Ascending aorta (tissue), 2 donors: ENCODE results near the gene MET. TPM values are rescaled to one million over a fixed set of nuclear protein-coding genes. Genes with fewer than 3 reads are reported as not detected.
"Not testable (repeated sequence)": the region's sequence is repeated elsewhere in the genome, so short reads cannot be mapped to it uniquely, and the experiment has no call there.

Experiments used
- DNase-seq, 2 donors: peaks; one replicate each; pipeline ENCODE4 v3.0.0-alpha.2; 2019; ENCODE audit warnings: low spot score in 2 of 2
- H3K27ac ChIP-seq, 2 donors: fragments of 200-600 bp; sonication (generic); one replicate each; pipeline ENCODE4 v1.5.1; 2016 to 2017; ENCODE audit warnings: mild to moderate bottlenecking in 1 of 2
- H3K27me3 ChIP-seq: fragments of 200-600 bp; sonication (generic); one replicate; pipeline ENCODE4 v1.5.1; 2017
- H3K36me3 ChIP-seq, 2 donors: fragments of 200-600 bp; sonication (generic); one replicate each; pipeline ENCODE4 v1.5.1; 2016
- H3K4me1 ChIP-seq, 2 donors: fragments of 200-600 bp; sonication (generic); one replicate each; pipeline ENCODE4 v1.5.1; 2016 to 2017; ENCODE audit warnings: mild to moderate bottlenecking in 1 of 2
- H3K4me3 ChIP-seq, 2 donors: fragments of 200-600 bp; sonication (generic); one replicate each; pipeline ENCODE4 v1.5.1; 2016 to 2017; ENCODE audit warnings: mild to moderate bottlenecking in 1 of 2
- H3K9me3 ChIP-seq, 2 donors: fragments of 200-600 bp; sonication (generic); one replicate each; pipeline ENCODE4 v1.5.1; 2016
- intact Hi-C: fragments of 100-400 bp; cut with DNase I; formaldehyde crosslinking; loops from one replicate; pipeline ENCODE4 v1.15.1; 2023
- total RNA-seq: library from RNA; depleted of rRNA; stranded (reverse); fragments of >200 nt; gene quantifications from one replicate; pipeline ENCODE4 v1.1.0, GENCODE V29; 2016
- TF ChIP-seq, protein P1 (sequence below), 3 experiments: fragments of 200-600 bp in 2 of 3; fragments of 450-650 bp in 1 of 3; sonication (generic) in 2 of 3; IDR thresholded peaks; one replicate each; pipeline ENCODE4 v1.5.1; 2016 to 2019; ENCODE audit warnings: antibody characterized with exemption in 3 of 3, mild to moderate bottlenecking in 1 of 3, moderate library complexity in 1 of 3

MET gene
- total RNA-seq, 1 donor from 2014 or later, result 29.5 TPM

DNA sequence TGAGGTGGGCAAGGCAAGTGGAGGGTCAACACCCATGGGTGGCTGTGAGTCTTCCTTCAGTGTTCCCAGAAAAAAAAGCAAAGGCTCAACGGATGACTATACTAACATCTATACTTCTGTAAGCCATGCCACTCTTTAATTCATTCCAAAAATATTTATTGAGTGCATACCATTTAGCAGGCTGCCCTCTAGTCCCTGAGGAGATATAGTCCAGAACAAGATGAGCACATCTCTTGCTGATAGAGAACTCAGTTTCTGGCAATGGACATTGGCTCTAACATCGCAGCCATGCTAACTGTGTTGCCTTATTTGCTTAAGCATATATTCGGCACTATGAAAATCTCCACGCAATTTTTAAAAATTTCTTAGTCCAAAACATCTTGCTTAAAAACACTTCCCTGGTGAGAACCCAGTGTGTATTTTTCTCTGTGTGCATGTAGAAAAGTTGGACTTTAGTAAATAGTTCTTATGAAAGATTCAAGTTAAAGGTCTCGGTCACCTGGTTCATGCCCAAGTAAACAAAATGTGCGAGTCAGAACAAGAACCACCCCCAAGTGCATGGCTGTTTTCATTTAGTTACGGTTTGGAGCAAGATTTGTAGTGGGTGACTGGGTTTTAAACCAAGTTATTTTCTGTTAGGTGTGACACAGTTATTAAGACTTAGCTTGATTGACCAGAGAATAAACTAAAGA lies 69.8 kb downstream of the MET start:
- intact Hi-C loops, result no loop called here
- no peaks in the 10 kb centered on the region for H3K27me3 ChIP-seq
- no peaks in the 10 kb centered on the region for H3K9me3 ChIP-seq
- DNase-seq, result no peak
- no peak overlapping the region for H3K4me3 ChIP-seq
- no peaks in the 10 kb centered on the region for H3K36me3 ChIP-seq
- H3K27ac ChIP-seq, result no peak overlapping the region
- TF ChIP-seq, protein P1, sequence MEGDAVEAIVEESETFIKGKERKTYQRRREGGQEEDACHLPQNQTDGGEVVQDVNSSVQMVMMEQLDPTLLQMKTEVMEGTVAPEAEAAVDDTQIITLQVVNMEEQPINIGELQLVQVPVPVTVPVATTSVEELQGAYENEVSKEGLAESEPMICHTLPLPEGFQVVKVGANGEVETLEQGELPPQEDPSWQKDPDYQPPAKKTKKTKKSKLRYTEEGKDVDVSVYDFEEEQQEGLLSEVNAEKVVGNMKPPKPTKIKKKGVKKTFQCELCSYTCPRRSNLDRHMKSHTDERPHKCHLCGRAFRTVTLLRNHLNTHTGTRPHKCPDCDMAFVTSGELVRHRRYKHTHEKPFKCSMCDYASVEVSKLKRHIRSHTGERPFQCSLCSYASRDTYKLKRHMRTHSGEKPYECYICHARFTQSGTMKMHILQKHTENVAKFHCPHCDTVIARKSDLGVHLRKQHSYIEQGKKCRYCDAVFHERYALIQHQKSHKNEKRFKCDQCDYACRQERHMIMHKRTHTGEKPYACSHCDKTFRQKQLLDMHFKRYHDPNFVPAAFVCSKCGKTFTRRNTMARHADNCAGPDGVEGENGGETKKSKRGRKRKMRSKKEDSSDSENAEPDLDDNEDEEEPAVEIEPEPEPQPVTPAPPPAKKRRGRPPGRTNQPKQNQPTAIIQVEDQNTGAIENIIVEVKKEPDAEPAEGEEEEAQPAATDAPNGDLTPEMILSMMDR (IDR thresholded peaks at IDR 0.05), result no peak
- H3K4me1 ChIP-seq, result no peaks in the 10 kb centered on the region

DNA sequence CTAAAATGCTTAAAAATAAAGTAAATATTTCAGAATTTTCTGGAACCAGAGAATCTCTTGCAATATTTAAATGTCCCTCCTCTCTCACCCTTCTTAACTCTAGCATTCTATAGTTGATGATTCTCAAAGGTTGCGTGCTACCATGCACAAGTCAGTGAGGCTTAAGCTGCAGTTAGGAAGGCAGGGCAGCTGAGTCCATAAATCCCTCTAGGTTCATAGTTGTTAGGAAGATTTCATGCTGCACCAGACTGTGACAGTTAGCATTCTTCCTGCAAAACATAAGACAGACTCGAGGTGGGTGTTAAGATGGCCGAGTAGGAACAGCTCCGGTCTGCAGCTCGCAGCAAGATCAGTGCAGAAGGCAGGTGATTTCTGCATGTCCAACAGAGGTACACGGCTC lies 70.6 kb downstream of the MET start:
- Histone ChIP-seq H3K27me3 (no peaks in the 10 kb centered on the region), H3K4me1 (no peaks in the 10 kb centered on the region), H3K27ac (no peak overlapping the region), H3K9me3 (peaks cover 0 to 2% of the 10 kb centered on the region in 2 donors), H3K36me3 (no peaks in the 10 kb centered on the region), H3K4me3 (no peak overlapping the region)
- DNase-seq, result no peak
- intact Hi-C loops, result no loop called here
- TF ChIP-seq, protein P1 (IDR thresholded peaks at IDR 0.05), result no peak

DNA sequence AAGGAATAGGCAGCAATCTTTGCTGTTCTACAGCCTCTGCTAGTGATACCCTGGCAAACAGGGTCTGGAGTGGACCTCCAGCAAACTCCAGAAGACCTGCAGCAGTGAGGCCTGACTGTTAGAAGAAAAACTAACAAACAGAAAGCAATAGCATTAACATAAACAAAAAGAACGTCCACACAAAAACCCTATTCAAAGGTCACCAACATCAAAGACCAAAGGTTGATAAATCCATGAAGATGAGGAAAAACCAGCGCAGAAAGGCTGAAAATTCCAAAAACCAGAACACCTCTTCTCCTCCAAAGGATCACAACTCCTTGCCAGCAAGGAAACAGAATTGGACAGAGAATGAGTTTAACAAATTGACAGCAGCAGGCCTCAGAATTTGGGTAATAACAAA lies 71.8 kb downstream of the MET start:
- H3K36me3 ChIP-seq, H3K27ac ChIP-seq, H3K27me3 ChIP-seq, H3K4me3 ChIP-seq, DNase-seq, H3K9me3 ChIP-seq, H3K4me1 ChIP-seq, intact Hi-C loops: not testable (repeated sequence)

DNA sequence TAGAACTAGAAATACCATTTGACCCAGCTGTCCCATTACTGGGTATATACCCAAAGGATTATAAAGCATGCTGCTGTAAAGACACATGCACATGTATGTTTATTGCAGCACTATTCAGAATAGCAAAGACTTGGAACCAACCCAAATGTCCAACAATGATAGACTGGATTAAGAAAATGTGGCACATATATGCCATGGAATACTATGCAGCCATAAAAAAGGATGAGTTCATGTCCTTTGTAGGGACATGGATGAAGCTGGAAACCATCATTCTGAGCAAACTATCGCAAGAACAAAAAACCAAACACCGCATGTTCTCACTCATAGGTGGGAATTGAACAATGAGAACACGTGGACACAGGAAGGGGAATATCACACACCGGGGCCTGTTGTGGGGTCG lies 74.4 kb downstream of the MET start:
- DNase-seq, H3K27ac ChIP-seq, H3K36me3 ChIP-seq, H3K9me3 ChIP-seq, H3K4me3 ChIP-seq, H3K27me3 ChIP-seq, intact Hi-C loops, H3K4me1 ChIP-seq: not testable (repeated sequence)

DNA sequence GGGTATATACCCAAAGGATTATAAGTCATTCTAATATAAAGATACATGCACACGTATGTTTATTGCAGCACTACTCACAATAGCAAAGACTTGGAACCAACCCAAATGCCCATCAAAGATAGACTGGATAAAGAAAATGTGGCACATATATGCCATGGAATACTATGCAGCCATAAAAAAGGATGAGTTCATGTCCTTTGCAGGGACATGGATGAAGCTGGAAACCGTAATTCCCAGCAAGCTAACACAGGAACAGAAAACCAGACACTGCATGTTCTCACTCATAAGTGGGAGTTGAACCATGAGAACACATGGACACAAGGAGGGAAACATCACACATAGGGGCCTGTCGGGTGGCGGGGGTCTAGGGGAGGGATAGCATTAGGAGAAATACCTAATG lies 79.1 kb downstream of the MET start:
- H3K27me3 ChIP-seq, H3K4me3 ChIP-seq, intact Hi-C loops, H3K9me3 ChIP-seq, DNase-seq, H3K4me1 ChIP-seq, H3K36me3 ChIP-seq, H3K27ac ChIP-seq: not testable (repeated sequence)

DNA sequence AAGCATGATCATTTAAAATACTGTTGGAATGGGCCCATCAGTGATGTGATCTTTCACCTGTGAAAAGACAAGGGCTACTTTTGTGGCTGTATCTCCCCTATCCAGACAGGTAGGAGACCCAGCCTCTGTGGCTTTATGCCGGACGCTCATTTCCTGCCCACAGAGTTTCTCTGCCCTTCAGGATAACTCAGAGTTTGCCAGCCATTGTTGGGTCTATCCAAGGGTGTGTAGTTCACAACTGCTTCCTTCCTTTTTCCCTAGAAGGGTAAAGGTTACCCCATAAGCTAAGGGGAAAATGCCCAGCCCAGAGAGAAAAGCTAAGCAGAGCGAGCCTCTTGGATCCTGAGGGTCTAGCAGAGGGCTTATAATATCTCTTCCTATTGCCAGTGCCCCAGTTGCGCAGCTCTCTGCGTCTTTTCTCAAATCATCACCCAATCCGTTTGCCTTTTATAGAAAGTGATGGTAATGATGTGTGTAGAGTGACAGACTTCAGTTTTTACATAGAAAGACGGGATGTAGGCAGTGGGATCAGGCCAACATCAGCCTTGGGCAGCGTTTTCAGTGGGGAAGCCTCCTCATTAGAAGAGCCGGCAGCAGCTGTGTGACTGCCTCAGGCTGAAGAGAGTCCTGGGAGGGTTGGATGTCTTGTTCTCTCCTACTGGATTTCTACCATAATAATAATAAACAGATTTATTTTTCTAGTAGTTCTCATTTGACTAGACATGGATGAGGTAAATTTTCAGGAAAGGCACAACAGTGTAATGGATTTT lies 80.5 kb downstream of the MET start:
- H3K27me3 ChIP-seq, result no peaks in the 10 kb centered on the region
- H3K4me3 ChIP-seq, result no peak overlapping the region
- intact Hi-C loops, result no loop called here
- TF ChIP-seq, protein P1 (IDR thresholded peaks at IDR 0.05), result no peak
- H3K9me3 ChIP-seq, result peaks cover 0 to 8% of the 10 kb centered on the region in 2 donors
- H3K4me1 ChIP-seq, result no peaks in the 10 kb centered on the region
- no peak for DNase-seq
- no peak overlapping the region for H3K27ac ChIP-seq
- no peaks in the 10 kb centered on the region for H3K36me3 ChIP-seq

DNA sequence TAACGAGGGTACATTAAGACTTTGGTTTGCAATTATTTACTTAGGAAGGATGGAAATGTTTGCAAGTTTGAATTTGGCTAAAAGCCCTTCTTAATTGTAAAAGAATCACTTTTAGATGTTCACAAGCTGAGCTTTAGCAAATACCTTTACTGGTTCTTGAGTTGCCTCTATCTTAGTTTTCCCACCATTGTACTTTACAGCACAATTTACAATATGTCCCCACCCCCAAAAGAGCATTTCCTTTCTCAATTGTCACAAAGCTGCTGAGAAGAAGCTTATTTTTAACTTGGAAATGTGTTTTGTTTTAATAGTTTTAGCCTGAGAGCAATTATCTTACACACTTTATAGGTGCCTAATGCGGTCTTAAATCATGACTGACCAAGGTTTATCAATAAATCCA lies 81.1 kb downstream of the MET start:
- Histone ChIP-seq H3K4me1 (no peaks in the 10 kb centered on the region), H3K27me3 (no peaks in the 10 kb centered on the region), H3K4me3 (no peak overlapping the region), H3K27ac (no peak overlapping the region), H3K9me3 (peaks cover 0 to 2% of the 10 kb centered on the region in 2 donors), H3K36me3 (no peaks in the 10 kb centered on the region)
- TF ChIP-seq, protein P1 (IDR thresholded peaks at IDR 0.05), result no peak
- intact Hi-C loops, result no loop called here
- DNase-seq, result no peak
